Mesodermal cell (in vitro differentiated cells): ENCODE measurements around the gene PTPN1.
"Not testable (repeated sequence)": the region's sequence is repeated elsewhere in the genome, so short reads cannot be mapped to it uniquely, and the experiment has no call there.

Experiments used
- H3K27ac ChIP-seq: 2 replicates; pipeline ENCODE4 v1.7.0; 2013; ENCODE audit warnings: mild to moderate bottlenecking, low read depth, low read length, moderate library complexity; ENCODE audit not compliant: severe bottlenecking
- H3K36me3 ChIP-seq: 2 replicates; pipeline ENCODE4 v1.7.1; 2013; ENCODE audit warnings: mild to moderate bottlenecking, low read length, moderate library complexity; ENCODE audit not compliant: control insufficient read depth, insufficient read depth
- H3K4me1 ChIP-seq: one replicate; pipeline ENCODE4 v1.7.1; 2013; ENCODE audit warnings: mild to moderate bottlenecking, low read length; ENCODE audit not compliant: insufficient read depth, control insufficient read depth, poor library complexity, severe bottlenecking
- H3K4me3 ChIP-seq: 2 replicates; pipeline ENCODE4 v1.7.0; 2013; ENCODE audit warnings: low read length, control low read depth, mild to moderate bottlenecking; ENCODE audit not compliant: insufficient read depth, poor library complexity, severe bottlenecking; ENCODE audit errors: extremely low read depth
- H3K9me3 ChIP-seq: 2 replicates; pipeline ENCODE4 v1.7.1; 2013; ENCODE audit warnings: mild to moderate bottlenecking, low read length, moderate library complexity; ENCODE audit not compliant: control insufficient read depth
- WGBS, 2 experiments: methylation state at CpG; one replicate each; pipeline ENCODE4 v1.1.5; 2013; ENCODE audit warnings: missing lambda C conversion rate in 2 of 2; ENCODE audit not compliant: insufficient coverage in 2 of 2; 5-methylcytosine and 5-hydroxymethylcytosine counted together

PTPN1 gene

GRCh38 chr20:50618537-50618936 lies 108.4 kb downstream of the PTPN1 start:
- 82 to 100% methylated on average over 1 of the region's 1 CpG for WGBS, 2 experiments
- no peaks in the 10 kb centered on the region for H3K36me3 ChIP-seq
- H3K4me3 ChIP-seq = no peak overlapping the region

GRCh38 chr20:50620459-50620858 lies 110.3 kb downstream of the PTPN1 start:
- H3K27ac ChIP-seq, H3K9me3 ChIP-seq, H3K4me1 ChIP-seq, H3K36me3 ChIP-seq, H3K4me3 ChIP-seq: not testable (repeated sequence)
- 91 to 99% methylated on average over 8 of the region's 9 CpGs for WGBS, 2 experiments

More at GRCh38 chr20:50618537-50618936, 108.4 kb downstream of the PTPN1 start:
- no peak overlapping the region for H3K27ac ChIP-seq
- H3K4me1 ChIP-seq = peaks cover 4% of the 10 kb centered on the region
- H3K9me3 ChIP-seq = peaks cover 8% of the 10 kb centered on the region

GRCh38 chr20:50621068-50621665 lies 111.0 kb downstream of the PTPN1 start:
- peaks cover 8% of the 10 kb centered on the region for H3K4me1 ChIP-seq
- H3K27ac ChIP-seq = no peak overlapping the region
- WGBS, 2 experiments = 92 to 96% methylated on average over 3 of the region's 4 CpGs
- H3K36me3 ChIP-seq = no peaks in the 10 kb centered on the region
- H3K4me3 ChIP-seq = no peak overlapping the region
- H3K9me3 ChIP-seq = peaks cover 8% of the 10 kb centered on the region

GRCh38 chr20:50624351-50625016 lies 114.3 kb downstream of the PTPN1 start:
- H3K9me3 ChIP-seq = peaks cover 8% of the 10 kb centered on the region

GRCh38 chr20:50625986-50626677 lies 115.9 kb downstream of the PTPN1 start:
- H3K36me3 ChIP-seq = no peaks in the 10 kb centered on the region
- no peak overlapping the region for H3K4me3 ChIP-seq
- no peak overlapping the region for H3K27ac ChIP-seq
- H3K4me1 ChIP-seq = peaks cover 14% of the 10 kb centered on the region
- 48 to 54% methylated on average over 8 to 15 of the region's 15 CpGs for WGBS, 2 experiments
- peaks cover 3% of the 10 kb centered on the region for H3K9me3 ChIP-seq

More at GRCh38 chr20:50624351-50625016, 114.3 kb downstream of the PTPN1 start:
- WGBS, 2 experiments = 92% methylated on average over 15 to 17 of the region's 18 CpGs
- no peak overlapping the region for H3K27ac ChIP-seq
- peaks cover 14% of the 10 kb centered on the region for H3K4me1 ChIP-seq
- H3K36me3 ChIP-seq = no peaks in the 10 kb centered on the region
- no peak overlapping the region for H3K4me3 ChIP-seq

GRCh38 chr20:50627747-50628146 lies 117.6 kb downstream of the PTPN1 start:
- peaks cover 14% of the 10 kb centered on the region for H3K4me1 ChIP-seq
- 78 to 86% methylated on average over 6 to 9 of the region's 9 CpGs for WGBS, 2 experiments
- no peak overlapping the region for H3K27ac ChIP-seq
- H3K9me3 ChIP-seq = no peaks in the 10 kb centered on the region
- H3K4me3 ChIP-seq = no peak overlapping the region
- no peaks in the 10 kb centered on the region for H3K36me3 ChIP-seq

- 79 to 88% methylated on average over 11 of the region's 11 CpGs for WGBS, 2 experiments
- Histone ChIP-seq H3K4me3 (no peak overlapping the region), H3K4me1 (peaks cover 14% of the 10 kb centered on the region), H3K27ac (no peak overlapping the region), H3K9me3 (no peaks in the 10 kb centered on the region), H3K36me3 (no peaks in the 10 kb centered on the region)
These were observed 118.1 kb downstream of the PTPN1 start for GRCh38 chr20:50628332-50628731.

- H3K27ac ChIP-seq = no peak overlapping the region
- H3K4me1 ChIP-seq = peaks cover 14% of the 10 kb centered on the region
These were observed 118.9 kb downstream of the PTPN1 start for GRCh38 chr20:50628853-50629669.

GRCh38 chr20:50629670-50630045 lies 119.5 kb downstream of the PTPN1 start:
- no peak overlapping the region for H3K27ac ChIP-seq

More at GRCh38 chr20:50628853-50629669, 118.9 kb downstream of the PTPN1 start:
- Histone ChIP-seq H3K4me3 (no peak overlapping the region), H3K36me3 (no peaks in the 10 kb centered on the region), H3K9me3 (no peaks in the 10 kb centered on the region)
- 82 to 89% methylated on average over 14 to 16 of the region's 16 CpGs for WGBS, 2 experiments

GRCh38 chr20:50630578-50631263 lies 120.5 kb downstream of the PTPN1 start:
- H3K4me3 ChIP-seq = no peak overlapping the region
- WGBS, 2 experiments = 92 to 94% methylated on average over 13 to 15 of the region's 21 CpGs

More at GRCh38 chr20:50629670-50630045, 119.5 kb downstream of the PTPN1 start:
- no peaks in the 10 kb centered on the region for H3K9me3 ChIP-seq
- 81 to 94% methylated on average over 4 to 6 of the region's 7 CpGs for WGBS, 2 experiments
- no peak overlapping the region for H3K4me3 ChIP-seq
- H3K4me1 ChIP-seq = peaks cover 14% of the 10 kb centered on the region
- H3K36me3 ChIP-seq = no peaks in the 10 kb centered on the region

More at GRCh38 chr20:50630578-50631263, 120.5 kb downstream of the PTPN1 start:
- H3K36me3 ChIP-seq = no peaks in the 10 kb centered on the region
- H3K9me3 ChIP-seq = no peaks in the 10 kb centered on the region
- H3K4me1 ChIP-seq = peaks cover 13% of the 10 kb centered on the region
- no peak overlapping the region for H3K27ac ChIP-seq
